ENCODE data around the gene OR56A5. TPM values are rescaled to one million over a fixed set of nuclear protein-coding genes. Genes with fewer than 3 reads are reported as not detected.

OR56A5 gene, protein sequence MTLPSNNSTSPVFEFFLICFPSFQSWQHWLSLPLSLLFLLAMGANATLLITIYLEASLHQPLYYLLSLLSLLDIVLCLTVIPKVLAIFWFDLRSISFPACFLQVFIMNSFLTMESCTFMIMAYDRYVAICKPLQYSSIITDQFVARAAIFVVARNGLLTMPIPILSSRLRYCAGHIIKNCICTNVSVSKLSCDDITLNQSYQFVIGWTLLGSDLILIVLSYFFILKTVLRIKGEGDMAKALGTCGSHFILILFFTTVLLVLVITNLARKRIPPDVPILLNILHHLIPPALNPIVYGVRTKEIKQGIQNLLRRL
- not detected in 2 replicates for total RNA-seq

DNA sequence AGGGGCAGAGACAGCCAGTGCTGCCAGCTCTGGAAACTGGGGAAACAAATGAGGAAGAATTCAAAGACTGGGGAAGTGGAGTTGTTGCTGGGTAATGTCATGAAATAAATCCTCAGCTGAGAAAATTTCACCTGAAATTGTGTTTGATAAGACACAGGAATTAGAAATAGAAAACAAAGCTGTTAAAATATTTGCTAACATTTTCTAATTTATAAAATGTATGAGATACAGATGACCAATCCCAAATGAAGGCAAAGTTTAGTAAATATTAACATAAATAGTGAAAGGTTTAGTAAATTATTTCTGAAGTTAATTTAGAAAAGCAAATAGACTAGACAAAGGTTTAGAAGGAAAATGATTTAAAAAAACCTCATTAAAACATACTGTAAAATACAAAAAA is at the start of gene OR56A5:
Gene OR56A5, minus strand, starts transcription at position 101 of the 400 bp plus-strand sequence. Its CDS starts 0 bp downstream, at position 101.

DNA sequence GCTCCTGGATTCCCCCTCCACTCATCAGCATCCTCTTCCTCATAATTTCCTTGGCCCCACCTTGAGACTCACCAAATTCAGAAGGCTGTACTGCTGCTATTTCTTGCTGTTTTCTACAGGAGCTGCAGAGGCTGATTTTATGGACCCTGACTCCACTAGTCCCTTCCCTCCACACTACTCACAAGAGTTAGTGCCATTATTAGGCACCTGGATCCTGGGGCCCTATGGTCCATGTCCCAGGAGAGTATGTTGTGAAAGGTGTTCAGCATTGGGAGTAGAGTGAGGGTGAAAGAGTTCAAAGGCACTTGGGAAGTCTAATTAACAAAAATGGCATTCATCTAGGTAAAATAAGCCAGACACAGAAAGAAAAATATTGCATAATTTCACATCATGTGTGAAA is 38.6 kb upstream of the OR56A5 start, which contains the start of gene OR56A4:
Gene OR56A4, minus strand, starts transcription at position 101 of the 400 bp plus-strand sequence. CDS start 3,954 bp downstream, outside the sequence.

DNA sequence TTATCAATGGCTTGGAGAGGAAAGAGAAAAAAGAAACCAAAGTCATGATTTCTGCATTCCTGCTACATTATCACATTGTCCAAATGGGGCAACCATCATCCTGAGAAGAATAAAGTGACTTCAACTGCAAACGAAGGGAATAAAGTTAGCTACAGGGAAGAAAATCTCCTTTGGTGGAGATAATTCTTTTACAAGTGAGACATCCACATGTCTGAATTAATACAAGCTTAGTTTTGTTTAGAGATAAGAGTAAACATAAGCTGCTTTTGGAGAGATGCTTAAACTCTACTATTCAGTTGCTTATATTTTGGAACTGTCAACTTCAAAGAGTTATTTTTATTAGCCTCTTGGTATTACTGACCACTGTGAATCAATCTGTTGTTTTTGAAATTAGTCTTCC is 18.6 kb upstream of the OR56A5 start, which contains the start of gene OR52L1:
Gene OR52L1, minus strand, starts transcription at position 101 of the 400 bp plus-strand sequence. Its CDS starts 55 bp downstream, at position 46.

DNA sequence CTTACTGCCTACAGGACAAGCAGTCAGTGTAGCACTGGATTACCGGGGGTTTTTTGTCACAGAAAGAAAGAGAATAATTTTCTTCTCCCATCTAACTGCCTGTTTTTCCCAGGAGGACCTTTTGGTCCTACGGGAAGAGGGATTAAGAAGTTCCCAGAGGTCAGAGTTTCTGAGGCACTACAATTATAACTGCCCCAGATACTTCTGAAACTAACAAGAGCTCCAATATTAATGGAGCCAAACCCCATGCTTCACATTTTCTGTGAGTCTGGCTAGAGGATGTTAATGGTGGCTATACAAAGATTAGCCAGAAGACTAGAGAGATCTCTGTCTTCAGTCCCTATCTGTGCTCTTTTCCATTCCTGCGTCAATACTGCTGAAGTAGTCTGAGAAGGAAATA is 26.3 kb downstream of the OR56A5 start, which contains the start of gene OR56A3:
Gene OR56A3, plus strand, starts transcription at position 301 of the 400 bp plus-strand sequence. CDS start 5,096 bp downstream, outside the sequence.

Other genes starting within 250 kb of the OR56A5 start
- gene OR56B1, start 232.0 kb downstream of the OR56A5 start, total RNA-seq, result not detected in 2 replicates
- not detected in 2 replicates for gene OR52N4, start 214.3 kb downstream of the OR56A5 start, total RNA-seq
- gene OR52N5, start 185.1 kb downstream of the OR56A5 start, total RNA-seq, result not detected in 2 replicates
- gene OR52N1, start 177.2 kb downstream of the OR56A5 start, total RNA-seq, result not detected in 2 replicates
- not detected in 2 replicates for gene OR52N2, start 159.6 kb downstream of the OR56A5 start, total RNA-seq
- gene OR52E6, start 126.6 kb downstream of the OR56A5 start, total RNA-seq, result not detected in 2 replicates
- gene OR52E8, start 110.8 kb downstream of the OR56A5 start, total RNA-seq, result not detected in 2 replicates
- not detected in 2 replicates for gene OR52E4, start 87.9 kb downstream of the OR56A5 start, total RNA-seq
- not detected in 2 replicates for gene OR52E5, start 75.3 kb downstream of the OR56A5 start, total RNA-seq
- gene OR56A3, start 26.2 kb downstream of the OR56A5 start, total RNA-seq, result not detected in 2 replicates
- gene OR52L1, start 18.5 kb upstream of the OR56A5 start, total RNA-seq, result not detected in 2 replicates
- not detected in 2 replicates for gene OR56A4, start 38.5 kb upstream of the OR56A5 start, total RNA-seq
- under 0.01 TPM in 1 of 2 replicates, not detected in the other for gene OR56A1, start 62.3 kb upstream of the OR56A5 start, total RNA-seq
- not detected in 2 replicates for gene OR56B4, start 139.2 kb upstream of the OR56A5 start, total RNA-seq
- not detected in 2 replicates for gene OR52B2, start 201.8 kb upstream of the OR56A5 start, total RNA-seq
- not detected in 2 replicates for gene OR52W1, start 230.7 kb upstream of the OR56A5 start, total RNA-seq
- not detected in 2 replicates for gene C11orf42, start 237.1 kb upstream of the OR56A5 start, total RNA-seq